Bladder microvascular endothelial cell (primary cell): ENCODE measurements around the gene SNW1. TPM values are rescaled to one million over a fixed set of nuclear protein-coding genes. Genes with fewer than 3 reads are reported as not detected.

Source experiments
- total RNA-seq: library from RNA; depleted of rRNA; stranded (reverse); fragments of >200 nt; gene quantifications from 2 replicates; pipeline ENCODE4 v1.2.3, GENCODE V29; 2014

The SNW1 gene
- total RNA-seq, result 42.3 and 50.5 TPM in 2 replicates

GRCh38 chr14:77760381-77761204 is at the start of gene SNW1:
SNW1 (minus strand) TSS chr14:77761156; CDS start chr14:77761127, 29 bp downstream.

GRCh38 chr14:77799863-77800730 is 39.1 kb upstream of the SNW1 start, which contains the start of gene ADCK1:
ADCK1 (plus strand) TSS chr14:77800109; CDS start chr14:77818979, 18,870 bp downstream.

GRCh38 chr14:77707724-77708408 is 53.1 kb downstream of the SNW1 start, which contains the start of the genes ALKBH1 and SLIRP:
ALKBH1 (minus strand) TSS chr14:77708023; CDS start chr14:77708004, 19 bp downstream.
SLIRP (plus strand) TSS chr14:77708103; CDS start chr14:77708112, 9 bp downstream.

Other genes starting within 250 kb of the SNW1 start
- 55.7 and 92.6 TPM in 2 replicates for gene SPTLC2, start 144.5 kb downstream of the SNW1 start, total RNA-seq
- gene ALKBH1, start 53.1 kb downstream of the SNW1 start, total RNA-seq, result 7.0 and 8.9 TPM in 2 replicates
- 119 and 132 TPM in 2 replicates for gene SLIRP, start 53.1 kb downstream of the SNW1 start, total RNA-seq
- gene ADCK1, start 39.0 kb upstream of the SNW1 start, total RNA-seq, result 1.3 and 4.0 TPM in 2 replicates